ENCODE measurements around the gene LRRC14B. TPM values are rescaled to one million over a fixed set of nuclear protein-coding genes. Genes with fewer than 3 reads are reported as not detected.

Gene LRRC14B
- total RNA-seq, 1 donor from 2014 or later, result not detected

GRCh38 chr5:204966-205670 is 13.8 kb downstream of the LRRC14B start:
- Histone ChIP-seq H3K9ac (ENCODE audit: low read length) (no peak overlapping the region), H3K79me2 (ENCODE audit: insufficient read depth, low read length) (peaks cover 37% of the 10 kb centered on the region), H3K27me3 (ENCODE audit: insufficient read depth, low read length) (no peaks in the 10 kb centered on the region), H3K9me3 (ENCODE audit: insufficient read depth, low read depth, low read length) (no peaks in the 10 kb centered on the region), H3K4me3 (ENCODE audit: insufficient read depth, low read depth, low read length) (no peak overlapping the region), H3K4me1 (ENCODE audit: insufficient read depth, low read length) (peaks cover 23% of the 10 kb centered on the region), H3K4me2 (ENCODE audit: low read length) (no peak overlapping the region), H3K27ac (ENCODE audit: low read depth, low read length) (no peak overlapping the region), H3K36me3 (ENCODE audit: insufficient read depth, low read length) (no peaks in the 10 kb centered on the region), H4K20me1 (ENCODE audit: insufficient read depth, low read length) (peaks cover 77% of the 10 kb centered on the region), H2AFZ (ENCODE audit: low read depth, low read length) (no peak overlapping the region)
- DNase-seq (ENCODE audit: low read depth) (no peak), FAIRE-seq (no peak)
- H3K4me1 Mint-ChIP-seq (ENCODE audit: low read depth, unreplicated experiment), result peaks cover 16% of the 10 kb centered on the region
- H3K4me3 Mint-ChIP-seq (ENCODE audit: unreplicated experiment), result no peak overlapping the region
- H3K9me3 Mint-ChIP-seq (ENCODE audit: unreplicated experiment), result no peaks in the 10 kb centered on the region
- no peaks in the 10 kb centered on the region for H3K27me3 Mint-ChIP-seq (ENCODE audit: low read depth, unreplicated experiment)
- H3K27ac Mint-ChIP-seq (ENCODE audit: unreplicated experiment), result no peak overlapping the region
- H3K36me3 Mint-ChIP-seq (ENCODE audit: low read depth, unreplicated experiment), result peaks cover 11% of the 10 kb centered on the region
- TF ChIP-seq CTCF (IDR thresholded peaks at IDR 0.05; ENCODE audit: insufficient read depth, low read depth, low read length), result no peak
- no peak for TF ChIP-seq EZH2 (IDR thresholded peaks at IDR 0.05; ENCODE audit: insufficient read depth, low read length)

GRCh38 chr5:206406-206805 is 15.1 kb downstream of the LRRC14B start:
- Histone ChIP-seq H3K27ac (ENCODE audit: low read depth, low read length) (no peak overlapping the region), H4K20me1 (ENCODE audit: insufficient read depth, low read length) (peaks cover 70% of the 10 kb centered on the region), H2AFZ (ENCODE audit: low read depth, low read length) (no peak overlapping the region), H3K27me3 (ENCODE audit: insufficient read depth, low read length) (no peaks in the 10 kb centered on the region), H3K9me3 (ENCODE audit: insufficient read depth, low read depth, low read length) (no peaks in the 10 kb centered on the region), H3K4me2 (ENCODE audit: low read length) (peak overlapping the region; percentile 16), H3K36me3 (ENCODE audit: insufficient read depth, low read length) (no peaks in the 10 kb centered on the region), H3K4me3 (ENCODE audit: insufficient read depth, low read depth, low read length) (no peak overlapping the region), H3K9ac (ENCODE audit: low read length) (no peak overlapping the region), H3K79me2 (ENCODE audit: insufficient read depth, low read length) (peaks cover 41% of the 10 kb centered on the region), H3K4me1 (ENCODE audit: insufficient read depth, low read length) (peaks cover 23% of the 10 kb centered on the region)
- TF ChIP-seq CTCF (IDR thresholded peaks at IDR 0.05; ENCODE audit: insufficient read depth, low read depth, low read length) (no peak), EZH2 (IDR thresholded peaks at IDR 0.05; ENCODE audit: insufficient read depth, low read length) (no peak)
- DNase-seq (ENCODE audit: low read depth) (peak; percentile 74), FAIRE-seq (no peak)
- Mint-ChIP-seq H3K27me3 (ENCODE audit: low read depth, unreplicated experiment) (no peaks in the 10 kb centered on the region), H3K4me1 (ENCODE audit: low read depth, unreplicated experiment) (peaks cover 16% of the 10 kb centered on the region), H3K36me3 (ENCODE audit: low read depth, unreplicated experiment) (peaks cover 11% of the 10 kb centered on the region), H3K4me3 (ENCODE audit: unreplicated experiment) (no peak overlapping the region), H3K9me3 (ENCODE audit: unreplicated experiment) (no peaks in the 10 kb centered on the region), H3K27ac (ENCODE audit: unreplicated experiment) (no peak overlapping the region)

GRCh38 chr5:206927-207536 is 15.7 kb downstream of the LRRC14B start:
- Histone ChIP-seq H3K4me1 (ENCODE audit: insufficient read depth, low read length) (peaks cover 23% of the 10 kb centered on the region), H3K27me3 (ENCODE audit: insufficient read depth, low read length) (no peaks in the 10 kb centered on the region), H3K9ac (ENCODE audit: low read length) (peak overlapping the region; percentile 33), H3K79me2 (ENCODE audit: insufficient read depth, low read length) (peaks cover 41% of the 10 kb centered on the region), H3K36me3 (ENCODE audit: insufficient read depth, low read length) (no peaks in the 10 kb centered on the region), H3K4me2 (ENCODE audit: low read length) (peak overlapping the region; percentile 16), H3K4me3 (ENCODE audit: insufficient read depth, low read depth, low read length) (no peak overlapping the region), H3K27ac (ENCODE audit: low read depth, low read length) (peak overlapping the region; percentile 16), H3K9me3 (ENCODE audit: insufficient read depth, low read depth, low read length) (no peaks in the 10 kb centered on the region), H4K20me1 (ENCODE audit: insufficient read depth, low read length) (peaks cover 65% of the 10 kb centered on the region), H2AFZ (ENCODE audit: low read depth, low read length) (no peak overlapping the region)
- FAIRE-seq, result no peak
- TF ChIP-seq EZH2 (IDR thresholded peaks at IDR 0.05; ENCODE audit: insufficient read depth, low read length) (no peak), CTCF (IDR thresholded peaks at IDR 0.05; ENCODE audit: insufficient read depth, low read depth, low read length) (no peak)
- H3K4me1 Mint-ChIP-seq (ENCODE audit: low read depth, unreplicated experiment), result peaks cover 12% of the 10 kb centered on the region
- no peaks in the 10 kb centered on the region for H3K9me3 Mint-ChIP-seq (ENCODE audit: unreplicated experiment)
- H3K27me3 Mint-ChIP-seq (ENCODE audit: low read depth, unreplicated experiment), result no peaks in the 10 kb centered on the region
- DNase-seq (ENCODE audit: low read depth), result no peak
- H3K36me3 Mint-ChIP-seq (ENCODE audit: low read depth, unreplicated experiment), result peaks cover 11% of the 10 kb centered on the region
- no peak overlapping the region for H3K4me3 Mint-ChIP-seq (ENCODE audit: unreplicated experiment)
- no peak overlapping the region for H3K27ac Mint-ChIP-seq (ENCODE audit: unreplicated experiment)
